ENCODE results near the gene CYP3A5. TPM values are rescaled to one million over a fixed set of nuclear protein-coding genes. Genes with fewer than 3 reads are reported as not detected.

The CYP3A5 gene
- total and polyA plus RNA-seq, 2 of the 8 experiments (the other 6 are each of a cell fraction or from before 2014, with no cell fraction given): 0.06 TPM; not detected in 1

DNA sequence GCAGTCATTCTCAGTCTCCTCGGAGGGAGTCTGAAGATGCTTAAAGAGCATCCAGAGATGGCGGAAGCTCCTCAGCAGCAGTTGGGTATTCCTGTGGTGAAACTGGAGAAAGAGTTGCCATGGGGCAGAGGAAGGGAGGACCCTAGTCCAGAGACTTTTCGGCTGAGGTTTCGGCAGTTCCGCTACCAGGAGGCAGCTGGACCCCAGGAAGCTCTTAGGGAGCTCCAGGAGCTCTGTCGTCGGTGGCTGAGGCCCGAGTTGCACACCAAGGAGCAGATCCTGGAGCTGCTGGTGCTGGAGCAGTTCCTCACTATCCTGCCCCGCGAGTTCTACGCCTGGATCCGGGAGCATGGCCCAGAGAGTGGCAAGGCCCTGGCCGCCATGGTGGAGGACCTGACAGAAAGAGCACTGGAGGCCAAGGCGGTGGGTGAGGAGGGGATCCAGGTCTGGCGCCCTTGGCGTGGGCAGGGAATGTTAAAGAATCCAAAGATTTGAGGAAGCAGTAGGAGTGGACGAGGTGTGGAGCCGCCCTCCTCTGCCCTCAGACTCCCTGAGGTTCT is 60.1 kb downstream of the CYP3A5 start:
- Histone ChIP-seq H3K27ac (ENCODE audit: low read depth, low read length) (no peak overlapping the region), H3K14ac (ENCODE audit: insufficient read length) (no peak overlapping the region), H4K91ac (replicated peaks; ENCODE audit: insufficient read length, low read length) (no peak overlapping the region), H3K4ac (replicated peaks; ENCODE audit: insufficient read length, low read depth, low read length) (no peak overlapping the region), H2BK120ac (replicated peaks; ENCODE audit: low read depth, low read length) (no peak overlapping the region), H3K23ac (ENCODE audit: insufficient read length) (no peak overlapping the region), H2BK5ac (ENCODE audit: low read depth, low read length) (no peak overlapping the region), H2BK20ac (ENCODE audit: low read length) (no peak overlapping the region), H3K4me3 (ENCODE audit: extremely low read depth in 1 of 4, insufficient read depth in 2 of 4, low read depth in 3 of 4, low read length in 4 of 4) (no peak overlapping the region), H2BK12ac (ENCODE audit: low read depth, low read length) (no peak overlapping the region), H3K56ac (replicated peaks; ENCODE audit: insufficient read length, low read depth, low read length) (no peak overlapping the region), H4K5ac (ENCODE audit: insufficient read length, low read depth, low read length) (no peak overlapping the region), H3K4me1 (replicated peaks in 1 of 4; ENCODE audit: control insufficient read depth in 3 of 4, insufficient read depth in 4 of 4, low read length in 3 of 4) (no peaks in the 10 kb centered on the region; a peak in 2 of 7 replicates), H3K79me2 (ENCODE audit: control insufficient read depth in 1 of 2, insufficient read depth in 2 of 2, low read length in 2 of 2) (peaks cover 0 to 12% of the 10 kb centered on the region in 2 experiments; a peak in 1 of 4 replicates), H3K9ac (replicated peaks in 1 of 4; ENCODE audit: extremely low read depth in 1 of 4, low read depth in 3 of 4, low read length in 3 of 4) (no peak overlapping the region), H3K18ac (ENCODE audit: extremely low read depth, low read length) (no peak overlapping the region), H3K4me2 (ENCODE audit: insufficient read depth in 1 of 2, low read depth in 2 of 2, low read length in 2 of 2) (no peak overlapping the region), H3K36me3 (ENCODE audit: control insufficient read depth in 2 of 4, insufficient read depth in 4 of 4, low read length in 3 of 4) (peaks cover 20 to 60% (median 49%) of the 10 kb centered on the region in 4 experiments), H3K79me1 (ENCODE audit: low read depth, low read length) (peaks cover 8% of the 10 kb centered on the region), H4K20me1 (replicated peaks in 1 of 2; ENCODE audit: control insufficient read depth in 1 of 2, insufficient read depth in 2 of 2, low read length in 2 of 2) (peaks cover 0 to 5% of the 10 kb centered on the region in 2 experiments), H2BK15ac (ENCODE audit: low read length) (no peak overlapping the region), H3K27me3 (replicated peaks in 1 of 4; ENCODE audit: control insufficient read depth in 3 of 4, extremely low read depth in 1 of 4, insufficient read depth in 3 of 4, low read length in 3 of 4) (no peaks in the 10 kb centered on the region), H3K23me2 (ENCODE audit: low read depth, low read length) (peaks cover 7% of the 10 kb centered on the region), H2AFZ (ENCODE audit: low read length) (no peak overlapping the region), H4K8ac (ENCODE audit: extremely low read depth, insufficient read depth, low read length) (no peak overlapping the region), H3K9me3 (ENCODE audit: insufficient read depth in 2 of 2, low read depth in 1 of 2, low read length in 1 of 2) (no peaks in the 10 kb centered on the region), H2AK5ac (ENCODE audit: low read depth, low read length) (no peak overlapping the region)
- CTCF ChIA-PET (ENCODE audit: partially characterized antibody): no interaction called here
- POLR2A ChIA-PET (ENCODE audit: partially characterized antibody): no interaction called here
- FAIRE-seq (no peak), DNase-seq (ENCODE audit: low read depth in 1 of 2, low spot score in 2 of 2) (peak in 1 of 2 experiments; percentile 17)
- 91% methylated on average over 18 of the region's 18 CpGs; no CpG with 5 or more reads in 1 of the 2 experiments for WGBS, 2 experiments (ENCODE audit: extremely low coverage in 1 of 2, insufficient coverage in 1 of 2, insufficient read length in 1 of 2, insufficient replicate concordance in 2 of 2, low coverage in 1 of 2, low lambda C conversion rate in 2 of 2, missing lambda C conversion rate in 1 of 2)
- TF ChIP-seq CHD2 (IDR thresholded peaks at IDR 0.05; ENCODE audit: low read length) (no peak), SUZ12 (IDR thresholded peaks at IDR 0.05; ENCODE audit: low read length) (no peak), CBX5 (IDR thresholded peaks at IDR 0.05; ENCODE audit: low read depth, low read length) (no peak), SP4 (IDR thresholded peaks at IDR 0.05; ENCODE audit: low read length) (no peak), SAP30 (IDR thresholded peaks at IDR 0.05; ENCODE audit: insufficient read depth, insufficient replicate concordance, low read length) (no peak), HDAC2 (IDR thresholded peaks at IDR 0.05; ENCODE audit: borderline replicate concordance in 1 of 2, low read depth in 2 of 2, low read length in 2 of 2) (no peak), SIX5 (IDR thresholded peaks at IDR 0.05; ENCODE audit: low read depth, low read length) (no peak), SP2 (IDR thresholded peaks at IDR 0.05; ENCODE audit: low read length) (no peak), GABPA (IDR thresholded peaks at IDR 0.05; ENCODE audit: borderline replicate concordance, insufficient read depth, low read length) (no peak), KDM4A (IDR thresholded peaks at IDR 0.05; ENCODE audit: low read depth, low read length, severe bottlenecking) (no peak)
- TF ChIP-seq, protein P1, sequence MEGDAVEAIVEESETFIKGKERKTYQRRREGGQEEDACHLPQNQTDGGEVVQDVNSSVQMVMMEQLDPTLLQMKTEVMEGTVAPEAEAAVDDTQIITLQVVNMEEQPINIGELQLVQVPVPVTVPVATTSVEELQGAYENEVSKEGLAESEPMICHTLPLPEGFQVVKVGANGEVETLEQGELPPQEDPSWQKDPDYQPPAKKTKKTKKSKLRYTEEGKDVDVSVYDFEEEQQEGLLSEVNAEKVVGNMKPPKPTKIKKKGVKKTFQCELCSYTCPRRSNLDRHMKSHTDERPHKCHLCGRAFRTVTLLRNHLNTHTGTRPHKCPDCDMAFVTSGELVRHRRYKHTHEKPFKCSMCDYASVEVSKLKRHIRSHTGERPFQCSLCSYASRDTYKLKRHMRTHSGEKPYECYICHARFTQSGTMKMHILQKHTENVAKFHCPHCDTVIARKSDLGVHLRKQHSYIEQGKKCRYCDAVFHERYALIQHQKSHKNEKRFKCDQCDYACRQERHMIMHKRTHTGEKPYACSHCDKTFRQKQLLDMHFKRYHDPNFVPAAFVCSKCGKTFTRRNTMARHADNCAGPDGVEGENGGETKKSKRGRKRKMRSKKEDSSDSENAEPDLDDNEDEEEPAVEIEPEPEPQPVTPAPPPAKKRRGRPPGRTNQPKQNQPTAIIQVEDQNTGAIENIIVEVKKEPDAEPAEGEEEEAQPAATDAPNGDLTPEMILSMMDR (IDR thresholded peaks at IDR 0.05; ENCODE audit: control extremely low read depth in 1 of 3, insufficient read depth in 1 of 3, low read depth in 1 of 3, low read length in 3 of 3): no peak

Data from H1 (cell line).